ENCODE measurements around the gene PAPOLB. TPM values are rescaled to one million over a fixed set of nuclear protein-coding genes. Genes with fewer than 3 reads are reported as not detected.

PAPOLB gene
- polyA plus RNA-seq, 1 experiment, result not detected

GRCh38 chr7:4842319-4843064 lies 19.3 kb downstream of the PAPOLB start:
- TF ChIP-seq CTCF (IDR thresholded peaks at IDR 0.05; ENCODE audit: low read depth, low read length), result no peak
- Histone ChIP-seq H3K9me3 (ENCODE audit: control insufficient read depth, insufficient read depth, low read length) (peaks cover 5% of the 10 kb centered on the region; the same call in 1 of the 2 replicates), H3K27me3 (ENCODE audit: control insufficient read depth, insufficient read depth, low read length) (peaks cover 7% of the 10 kb centered on the region), H3K27ac (ENCODE audit: low read depth, low read length) (peak overlapping the region; percentile 11), H3K4me3 (ENCODE audit: low read depth, low read length) (no peak overlapping the region)
- no peak for DNase-seq (ENCODE audit: low read depth, low spot score)
- ChIA-PET CTCF (interaction anchor here (0.6 to 1.9 kb wide), 5 partner anchors 12 to 191 kb away, joined by 3 to 6 read pairs (median 4); no protein-coding TSS in a partner anchor), POLR2A (interaction anchor here (0.6 to 0.9 kb wide), 2 partner anchors 40 to 1748 kb away, joined by 3 read pairs; no protein-coding TSS in a partner anchor)

- CTCF ChIA-PET, result interaction anchor here (0.7 to 1.9 kb wide), 2 partner anchors 12 to 132 kb away, joined by 3 to 6 read pairs; no protein-coding TSS in a partner anchor
- TF ChIP-seq CTCF (IDR thresholded peaks at IDR 0.05; ENCODE audit: low read depth, low read length), result no peak
- Histone ChIP-seq H3K27ac (ENCODE audit: low read depth, low read length) (peak overlapping the region; percentile 11), H3K27me3 (ENCODE audit: control insufficient read depth, insufficient read depth, low read length) (peaks cover 7% of the 10 kb centered on the region), H3K4me3 (ENCODE audit: low read depth, low read length) (no peak overlapping the region), H3K9me3 (ENCODE audit: control insufficient read depth, insufficient read depth, low read length) (peaks cover 5% of the 10 kb centered on the region; the same call in 1 of the 2 replicates)
- POLR2A ChIA-PET, result interaction anchor here (0.9 kb wide), 1 partner anchor 41 kb away, joined by 3 read pairs; no protein-coding TSS in a partner anchor
- DNase-seq (ENCODE audit: low read depth, low spot score), result no peak
These were observed 20.0 kb downstream of the PAPOLB start for GRCh38 chr7:4841836-4842235.

GRCh38 chr7:4841007-4841784 lies 20.6 kb downstream of the PAPOLB start:
- ChIA-PET CTCF (no interaction called here), POLR2A (no interaction called here)
- no peak for DNase-seq (ENCODE audit: low read depth, low spot score)
- Histone ChIP-seq H3K27me3 (ENCODE audit: control insufficient read depth, insufficient read depth, low read length) (peaks cover 7% of the 10 kb centered on the region), H3K4me3 (ENCODE audit: low read depth, low read length) (no peak overlapping the region), H3K9me3 (ENCODE audit: control insufficient read depth, insufficient read depth, low read length) (peaks cover 5% of the 10 kb centered on the region; the same call in 1 of the 2 replicates), H3K27ac (ENCODE audit: low read depth, low read length) (no peak overlapping the region)
- TF ChIP-seq CTCF (IDR thresholded peaks at IDR 0.05; ENCODE audit: low read depth, low read length), result no peak

DNA sequence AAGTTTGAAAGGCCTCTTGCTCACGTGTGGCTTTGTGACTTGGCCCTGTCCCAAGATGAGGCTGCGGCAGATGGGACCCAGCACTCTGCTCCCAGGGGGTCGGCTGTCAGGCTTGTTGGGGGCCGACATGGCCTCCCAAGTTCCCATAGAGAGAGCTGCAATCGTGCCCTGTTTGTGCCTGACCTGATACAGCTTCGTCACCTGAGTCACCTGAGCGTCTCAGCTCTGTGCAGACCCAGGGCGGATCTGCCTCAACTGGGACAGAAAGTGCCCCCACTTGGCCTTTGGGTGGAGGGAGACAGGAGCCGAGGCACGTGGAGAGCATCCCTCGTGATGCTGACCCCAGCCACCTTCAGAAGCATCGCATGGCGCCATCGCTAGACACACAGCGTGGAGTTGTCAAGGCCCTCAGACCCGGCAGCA lies 21.7 kb downstream of the PAPOLB start:
- Histone ChIP-seq H3K4me3 (ENCODE audit: low read depth, low read length) (no peak overlapping the region), H3K27ac (ENCODE audit: low read depth, low read length) (no peak overlapping the region), H3K9me3 (ENCODE audit: control insufficient read depth, insufficient read depth, low read length) (peaks cover 5% of the 10 kb centered on the region; the same call in 1 of the 2 replicates), H3K27me3 (ENCODE audit: control insufficient read depth, insufficient read depth, low read length) (peaks cover 6% of the 10 kb centered on the region)
- ChIA-PET POLR2A (no interaction called here), CTCF (interaction anchor here (1.4 to 1.5 kb wide), 2 partner anchors 9 to 10 kb away, joined by 3 to 4 read pairs; no protein-coding TSS in a partner anchor)
- TF ChIP-seq CTCF (IDR thresholded peaks at IDR 0.05; ENCODE audit: low read depth, low read length), result no peak
- DNase-seq (ENCODE audit: low read depth, low spot score), result no peak

Measured in AG04450 (cell line).